GM18951 (cell line): ENCODE results near the gene HSPE1.
"Not testable (repeated sequence)": the region's sequence is repeated elsewhere in the genome, so short reads cannot be mapped to it uniquely, and the experiment has no call there.

Source experiments
- POLR2A ChIP-seq: IDR thresholded peaks from 4 replicates; pipeline ENCODE4 v1.6.1; 2011; ENCODE audit warnings: mild to moderate bottlenecking; ENCODE audit not compliant: insufficient read length, insufficient read depth; ENCODE audit errors: extremely low read depth
- in situ Hi-C: fragments of 300-500 bp; cut with MboI; formaldehyde crosslinking; loops from one replicate; pipeline ENCODE4 v1.12.0; 2022; ENCODE audit warnings: low sequenced_read_pairs, mixed read lengths, inconsistent platforms; ENCODE audit not compliant: unreplicated experiment

HSPE1 gene

DNA sequence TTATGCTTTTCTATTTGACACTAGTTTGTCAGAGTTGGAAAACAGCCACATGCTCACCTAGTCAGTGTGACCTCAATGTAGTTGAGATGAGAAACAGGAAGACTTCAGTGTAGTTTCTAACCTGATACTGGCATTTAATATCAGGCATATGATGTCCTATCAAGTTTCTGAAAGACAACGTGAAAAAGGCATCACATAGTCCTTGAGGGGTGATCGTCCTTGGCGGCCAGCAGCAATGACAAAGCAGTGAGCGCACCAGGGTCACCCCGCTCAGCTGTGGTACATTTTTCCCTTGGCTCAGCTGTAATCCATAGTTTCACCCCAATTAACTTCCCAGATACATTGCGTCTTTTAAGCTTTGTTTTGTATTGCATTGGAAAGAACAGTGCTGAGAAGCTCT is 4.3 kb downstream of the HSPE1 start:
- in situ Hi-C loops, result no loop called here
- no peak for TF ChIP-seq POLR2A

DNA sequence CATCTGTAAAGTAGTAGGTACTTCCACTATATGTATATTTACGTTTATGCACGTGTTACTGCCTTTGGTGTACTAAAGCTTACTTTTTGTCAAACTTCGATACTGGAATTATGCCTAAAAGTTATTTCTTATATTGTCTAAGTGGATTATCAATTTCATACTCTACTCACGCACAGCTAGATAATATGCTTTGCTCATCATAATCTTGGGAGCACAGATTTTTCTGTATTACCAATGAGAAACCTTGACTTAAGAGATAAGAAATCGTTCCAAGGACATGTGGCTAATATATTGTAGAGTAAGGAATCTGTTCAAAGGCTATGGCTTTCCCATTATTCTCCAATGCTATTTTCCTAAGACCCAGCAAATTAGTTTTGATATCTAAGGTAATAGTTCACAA is 6.5 kb downstream of the HSPE1 start:
- no peak for TF ChIP-seq POLR2A

DNA sequence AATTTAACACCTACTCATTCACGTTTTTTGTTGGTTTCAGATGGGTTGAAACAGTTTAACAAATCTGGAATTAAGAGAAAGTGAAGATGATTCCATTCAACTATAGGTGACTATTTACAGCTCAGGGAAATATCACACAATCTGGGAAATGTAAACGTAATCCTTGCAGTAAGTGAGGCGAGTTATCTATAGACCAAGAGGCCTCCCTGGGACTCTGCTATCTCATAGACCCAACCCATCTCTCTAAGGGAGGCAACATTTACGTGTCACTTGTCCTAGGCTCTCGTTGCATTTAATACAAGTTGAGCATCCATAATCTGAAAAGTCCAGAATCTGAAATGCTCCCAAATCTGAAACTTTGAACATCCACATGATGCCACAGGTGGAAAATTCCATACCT is 13.7 kb downstream of the HSPE1 start:
- no peak for TF ChIP-seq POLR2A
- in situ Hi-C loops, result no loop called here

More for the DNA sequence above, 6.5 kb downstream of the HSPE1 start:
- in situ Hi-C loops, result no loop called here

DNA sequence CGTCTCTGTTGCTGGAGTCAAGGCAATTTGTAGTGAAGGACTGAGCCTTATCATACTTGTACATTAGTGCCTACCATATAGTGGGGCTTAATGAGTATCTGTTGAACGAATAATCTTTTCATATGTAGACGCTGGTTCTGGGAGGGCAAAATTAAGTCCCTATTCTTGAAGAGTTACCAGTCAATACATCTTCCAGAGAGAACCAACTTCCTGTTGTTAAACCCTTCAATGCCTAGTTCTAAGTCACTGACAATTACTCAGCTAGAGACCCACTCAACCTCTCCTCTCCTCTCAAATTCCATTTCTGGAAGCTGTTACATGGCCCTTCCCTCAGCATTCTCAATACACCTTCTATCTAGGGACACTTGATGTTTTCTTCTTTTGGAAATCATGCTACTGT is 14.6 kb downstream of the HSPE1 start:
- TF ChIP-seq POLR2A, result no peak
- in situ Hi-C loops, result no loop called here

DNA sequence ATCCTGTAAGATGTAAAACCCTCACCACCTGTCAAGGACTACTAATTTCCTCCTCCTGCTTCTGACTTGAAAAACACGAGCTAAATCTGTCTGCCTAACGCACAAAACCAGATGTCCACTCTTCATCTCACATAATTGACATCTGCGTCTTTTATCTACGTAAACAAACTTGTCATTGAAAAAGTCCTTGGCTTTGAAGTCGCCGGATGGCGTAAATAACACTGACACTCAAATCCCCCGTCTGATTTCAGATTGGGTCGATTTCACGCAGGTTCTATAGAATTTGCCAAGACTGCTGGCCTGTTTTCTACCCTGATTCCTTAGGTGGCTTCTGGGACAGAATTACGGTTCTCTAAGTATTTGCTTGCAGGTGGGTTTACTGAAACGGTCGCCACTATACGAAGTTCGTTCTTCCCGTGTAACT is 15.1 kb downstream of the HSPE1 start:
- TF ChIP-seq POLR2A, result no peak
- in situ Hi-C loops, result no loop called here

DNA sequence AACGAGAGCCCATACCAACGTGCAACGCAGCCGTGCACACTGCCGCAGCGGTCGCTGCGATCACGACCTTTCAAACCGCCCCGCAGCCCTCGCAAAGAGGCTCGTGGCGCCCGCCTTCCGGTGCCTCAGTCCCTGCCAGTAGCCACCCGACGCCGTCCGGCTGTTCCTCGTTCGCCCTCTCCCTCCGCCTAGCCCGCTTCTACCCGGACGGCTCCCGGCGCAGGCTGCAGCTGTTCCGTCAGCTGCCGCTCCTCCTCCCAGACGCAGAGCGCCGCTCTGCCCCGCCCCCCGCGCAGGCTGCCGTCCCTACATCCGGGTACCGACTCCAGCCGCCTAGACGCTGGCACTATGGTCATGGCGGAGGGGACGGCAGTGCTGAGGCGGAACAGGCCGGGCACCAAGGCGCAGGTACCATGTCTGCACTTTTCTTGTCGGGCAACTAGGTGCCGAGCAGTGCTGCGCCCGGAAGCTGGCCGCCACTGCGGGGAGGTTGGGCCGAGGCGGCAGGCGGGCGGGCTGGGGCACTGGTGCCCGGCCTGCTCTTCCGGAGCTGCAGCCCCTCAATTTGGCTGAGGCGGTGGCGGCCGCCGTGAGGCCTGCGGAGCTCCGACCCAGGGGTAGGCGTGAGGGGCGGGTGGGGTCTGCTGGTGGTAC is 15.7 kb downstream of the HSPE1 start, which contains the start of gene MOB4:
TSS of gene MOB4 (plus strand) at position 328 of the 654 bp plus-strand sequence. CDS start at position 349, 21 bp downstream.
- peak; percentile 97 for TF ChIP-seq POLR2A
- in situ Hi-C loops, result no loop called here

DNA sequence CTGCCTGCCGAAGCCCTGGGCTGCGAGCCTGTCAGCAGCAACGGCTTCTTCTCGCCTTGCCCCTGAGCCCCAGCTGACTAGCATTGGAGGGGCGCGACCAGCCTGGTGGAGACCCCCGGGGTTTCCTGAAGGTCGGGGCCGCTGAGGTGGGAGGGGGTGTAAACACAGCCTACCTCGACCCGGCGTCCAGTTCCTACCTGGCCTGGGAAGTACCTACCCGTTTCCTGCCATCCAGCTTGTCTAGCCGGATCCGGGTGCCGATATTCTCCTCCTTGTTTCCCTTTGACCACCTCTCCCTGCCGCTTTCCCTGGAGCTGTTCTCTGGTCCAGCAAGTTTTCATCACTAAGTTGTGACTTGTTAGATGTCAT is 16.2 kb downstream of the HSPE1 start:
- no peak for TF ChIP-seq POLR2A
- in situ Hi-C loops, result no loop called here

DNA sequence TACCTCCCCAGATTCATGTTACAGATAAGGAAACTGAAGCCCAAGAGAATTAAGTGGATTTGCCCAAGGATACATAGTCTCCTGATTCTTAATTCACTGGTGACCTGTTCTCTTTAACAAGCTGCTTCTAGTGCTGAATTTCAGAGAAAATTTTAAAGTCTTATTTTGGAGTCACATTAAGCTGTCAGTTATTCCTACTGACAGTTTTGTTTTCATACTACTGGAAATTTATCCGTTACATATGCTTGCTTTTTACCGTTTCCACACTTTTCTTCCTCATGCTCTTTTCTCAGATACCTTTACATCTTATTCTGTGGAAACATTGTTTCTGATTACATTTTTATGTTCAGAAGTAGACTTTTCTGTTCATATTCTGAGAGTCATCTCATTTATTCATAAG is 17.0 kb downstream of the HSPE1 start:
- TF ChIP-seq POLR2A, result no peak
- in situ Hi-C loops, result no loop called here

DNA sequence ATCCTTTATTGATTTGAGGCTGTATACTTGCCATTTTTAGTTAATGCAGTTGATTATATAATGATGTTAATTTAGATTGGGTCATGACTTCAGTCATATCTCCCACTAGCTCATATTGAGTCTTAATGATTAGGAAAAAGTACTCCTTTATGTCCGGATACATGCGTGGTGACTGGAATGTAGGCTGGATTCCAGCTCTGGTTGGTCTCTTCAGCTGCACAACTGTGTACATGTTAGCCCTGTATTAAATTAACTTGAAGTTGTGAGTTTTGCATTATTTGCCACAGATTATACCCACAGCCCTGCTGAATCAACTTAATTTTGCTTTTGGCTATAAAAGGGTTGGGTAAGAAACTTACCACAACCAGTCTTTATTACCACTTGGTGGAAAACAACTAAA is 38.2 kb downstream of the HSPE1 start:
- in situ Hi-C loops, result no loop called here
- TF ChIP-seq POLR2A, result no peak

DNA sequence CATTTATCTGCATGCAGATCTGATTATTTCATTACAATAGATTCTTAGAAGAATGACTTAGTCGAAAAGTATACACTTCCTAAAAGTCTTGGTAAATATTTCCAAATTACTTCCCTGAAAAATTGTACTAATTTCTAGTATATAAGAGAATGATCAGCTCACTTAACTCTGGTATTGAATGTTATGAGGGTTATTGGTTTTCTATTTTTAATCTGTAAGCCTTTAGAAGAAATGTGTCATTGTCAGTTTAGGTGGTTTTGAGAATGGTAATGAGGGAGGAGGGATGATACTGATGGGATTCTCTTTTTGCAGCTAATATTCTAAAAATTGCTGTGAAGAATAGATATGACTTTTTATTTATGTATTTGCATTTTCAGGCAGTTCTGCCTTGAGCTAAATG is 39.6 kb downstream of the HSPE1 start:
- in situ Hi-C loops, result no loop called here
- no peak for TF ChIP-seq POLR2A

DNA sequence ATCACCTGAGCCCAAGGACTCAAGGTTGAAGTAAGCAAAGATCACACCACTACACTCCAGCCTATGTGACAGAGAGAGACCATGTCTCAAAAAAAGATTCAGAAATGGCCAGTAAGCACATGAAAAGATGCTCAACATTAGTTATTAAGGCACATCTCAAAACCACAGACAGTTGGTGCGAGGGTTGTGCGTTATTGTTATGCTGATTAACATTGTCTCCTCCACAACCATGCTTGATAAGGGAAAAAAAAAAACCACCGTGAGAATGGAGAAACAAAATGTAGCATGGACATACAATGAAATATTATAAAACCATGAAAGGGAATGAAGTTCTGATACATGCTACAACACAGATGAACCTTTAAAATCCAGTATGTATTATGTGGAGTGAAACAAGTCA is 43.0 kb downstream of the HSPE1 start:
- in situ Hi-C loops, result no loop called here
- no peak for TF ChIP-seq POLR2A

DNA sequence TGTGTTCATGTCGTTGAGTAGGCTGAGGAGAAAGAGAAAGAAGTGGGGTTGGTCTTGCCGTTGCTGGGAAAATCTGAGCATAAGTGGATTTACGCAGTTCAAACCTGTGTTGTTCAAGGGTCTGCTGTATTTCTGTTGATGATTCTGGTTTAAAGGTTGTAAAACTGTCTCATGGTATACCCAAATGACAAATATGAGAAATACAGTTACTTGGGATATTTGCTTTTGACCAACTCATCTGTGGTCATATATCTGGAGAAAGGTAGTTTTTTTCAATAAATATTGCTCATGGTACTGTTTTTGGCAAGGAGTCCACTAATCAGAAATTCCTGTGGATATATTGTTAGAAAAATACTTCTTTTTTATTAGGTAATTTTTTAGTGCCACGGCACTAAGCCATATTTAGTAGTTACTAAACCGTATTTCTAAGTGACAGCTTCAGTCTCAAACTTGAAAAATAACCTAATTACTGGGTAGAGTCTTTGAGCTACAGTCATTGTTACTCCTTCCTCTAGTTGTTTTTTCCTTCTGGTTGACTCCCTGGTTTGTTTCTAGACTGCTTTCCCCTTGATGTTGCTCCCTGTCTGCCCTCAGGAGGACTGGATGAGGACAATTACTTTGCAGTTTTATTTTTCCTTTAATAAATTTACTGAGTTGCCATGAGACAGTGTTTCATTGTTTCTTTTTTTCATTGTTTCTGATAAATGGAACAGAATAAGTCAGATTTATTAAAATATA is 47.2 kb downstream of the HSPE1 start:
- TF ChIP-seq POLR2A, result no peak
- in situ Hi-C loops, result no loop called here

DNA sequence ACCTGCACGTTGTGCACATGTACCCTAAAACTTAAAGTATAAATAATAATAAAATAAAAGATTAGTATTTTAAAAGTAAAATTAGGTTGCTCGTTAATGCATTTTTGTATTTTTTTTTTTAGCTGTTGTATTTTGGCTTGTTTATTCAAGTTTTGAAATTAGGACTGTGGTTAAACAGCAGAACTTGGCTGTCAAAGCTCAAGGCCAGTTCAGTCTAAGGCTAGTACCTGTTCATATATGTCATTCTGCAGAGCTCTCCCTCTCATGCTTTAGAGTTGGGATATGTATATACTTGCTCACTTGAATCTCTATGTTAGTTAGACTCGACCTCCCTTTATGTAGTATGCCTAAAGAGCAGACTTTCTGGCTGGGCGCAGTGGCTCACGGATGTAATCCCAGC is 48.4 kb downstream of the HSPE1 start:
- TF ChIP-seq POLR2A, result no peak
- in situ Hi-C loops, result no loop called here

DNA sequence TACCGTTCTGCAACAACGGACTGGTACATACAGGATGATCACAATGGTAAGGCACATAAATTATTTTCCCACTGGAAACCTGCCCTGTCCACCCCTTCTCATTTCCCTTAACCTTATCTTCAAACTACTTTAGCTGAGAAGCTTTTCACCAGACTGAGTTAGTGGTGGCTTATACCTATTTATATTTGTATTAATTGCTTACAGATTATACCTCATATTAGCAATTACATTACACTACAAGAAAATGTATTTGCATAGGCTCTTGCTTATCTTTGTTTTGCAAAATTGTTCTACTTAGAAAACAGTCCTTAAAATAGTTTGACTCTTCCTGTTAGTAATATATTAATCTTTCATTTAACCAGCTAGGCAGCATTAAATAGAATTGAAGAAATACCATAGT is 51.1 kb downstream of the HSPE1 start:
- in situ Hi-C loops, result not testable (repeated sequence)
